ENCODE results near the gene CENPW.

CENPW gene

GRCh38 chr6:126318797-126319196, 21.1 kb upstream of the CENPW start:
- Histone ChIP-seq H3K9me3 (ENCODE audit: control insufficient read depth, low read length) (no peaks in the 10 kb centered on the region), H2AFZ (no peak overlapping the region), H3K4me2 (ENCODE audit: low read length) (no peak overlapping the region), H3K9ac (no peak overlapping the region), H3K27ac (no peak overlapping the region), H3K4me3 (ENCODE audit: low read depth, low read length) (no peak overlapping the region), H3K4me1 (no peaks in the 10 kb centered on the region), H3K27me3 (ENCODE audit: control insufficient read depth, insufficient read depth, low read length) (no peaks in the 10 kb centered on the region), H3K79me2 (no peaks in the 10 kb centered on the region), H3K36me3 (ENCODE audit: control insufficient read depth, insufficient read depth, low read length) (no peaks in the 10 kb centered on the region)
- no peak for TF ChIP-seq CTCF (IDR thresholded peaks at IDR 0.05)

- Histone ChIP-seq H3K27me3 (ENCODE audit: control insufficient read depth, insufficient read depth, low read length) (no peaks in the 10 kb centered on the region), H3K9ac (no peak overlapping the region), H3K4me1 (no peaks in the 10 kb centered on the region), H3K4me3 (ENCODE audit: low read depth, low read length) (no peak overlapping the region), H2AFZ (no peak overlapping the region), H3K27ac (no peak overlapping the region), H3K36me3 (ENCODE audit: control insufficient read depth, insufficient read depth, low read length) (no peaks in the 10 kb centered on the region), H3K79me2 (no peaks in the 10 kb centered on the region), H3K9me3 (ENCODE audit: control insufficient read depth, low read length) (no peaks in the 10 kb centered on the region), H3K4me2 (ENCODE audit: low read length) (no peak overlapping the region)
- no peak for TF ChIP-seq CTCF (IDR thresholded peaks at IDR 0.05)
These were observed 6.2 kb upstream of the CENPW start for GRCh38 chr6:126333729-126334128.

- Histone ChIP-seq H2AFZ (no peak overlapping the region), H3K27ac (no peak overlapping the region), H3K4me3 (ENCODE audit: low read depth, low read length) (no peak overlapping the region), H3K27me3 (ENCODE audit: control insufficient read depth, insufficient read depth, low read length) (no peaks in the 10 kb centered on the region), H3K9me3 (ENCODE audit: control insufficient read depth, low read length) (no peaks in the 10 kb centered on the region), H3K4me2 (ENCODE audit: low read length) (no peak overlapping the region), H3K36me3 (ENCODE audit: control insufficient read depth, insufficient read depth, low read length) (no peaks in the 10 kb centered on the region), H3K79me2 (no peaks in the 10 kb centered on the region), H3K4me1 (no peaks in the 10 kb centered on the region), H3K9ac (no peak overlapping the region)
- TF ChIP-seq CTCF (IDR thresholded peaks at IDR 0.05) = no peak
These were observed 4.7 kb upstream of the CENPW start for GRCh38 chr6:126335210-126335609.

GRCh38 chr6:126337323-126337722, 2.6 kb upstream of the CENPW start:
- Histone ChIP-seq H3K36me3 (ENCODE audit: control insufficient read depth, insufficient read depth, low read length) (no peaks in the 10 kb centered on the region), H3K9ac (no peak overlapping the region), H3K4me2 (ENCODE audit: low read length) (no peak overlapping the region), H3K27ac (no peak overlapping the region), H3K4me3 (ENCODE audit: low read depth, low read length) (no peak overlapping the region), H3K27me3 (ENCODE audit: control insufficient read depth, insufficient read depth, low read length) (no peaks in the 10 kb centered on the region), H2AFZ (peak overlapping the region; percentile 44), H3K9me3 (ENCODE audit: control insufficient read depth, low read length) (no peaks in the 10 kb centered on the region), H3K4me1 (peaks cover 4% of the 10 kb centered on the region), H3K79me2 (no peaks in the 10 kb centered on the region)
- no peak for TF ChIP-seq CTCF (IDR thresholded peaks at IDR 0.05)

- H3K79me2 ChIP-seq = no peaks in the 10 kb centered on the region
- H3K4me2 ChIP-seq (ENCODE audit: low read length) = peak overlapping the region; percentile 75
- H3K27me3 ChIP-seq (ENCODE audit: control insufficient read depth, insufficient read depth, low read length) = no peaks in the 10 kb centered on the region
- no peaks in the 10 kb centered on the region for H3K36me3 ChIP-seq (ENCODE audit: control insufficient read depth, insufficient read depth, low read length)
- H3K4me1 ChIP-seq = peaks cover 4% of the 10 kb centered on the region
- H2AFZ ChIP-seq = no peak overlapping the region
- TF ChIP-seq CTCF (IDR thresholded peaks at IDR 0.05) = no peak
- H3K4me3 ChIP-seq (ENCODE audit: low read depth, low read length) = no peak overlapping the region
- H3K9me3 ChIP-seq (ENCODE audit: control insufficient read depth, low read length) = no peaks in the 10 kb centered on the region
- H3K9ac ChIP-seq = no peak overlapping the region
- H3K27ac ChIP-seq = no peak overlapping the region
These were observed 1.2 kb downstream of the CENPW start for GRCh38 chr6:126341126-126341525.

All from parathyroid adenoma (tissue), 2 donors.